IMR-90 (cell line): ENCODE data around the gene NTN4. TPM values are rescaled to one million over a fixed set of nuclear protein-coding genes. Genes with fewer than 3 reads are reported as not detected.

Experiments
- ATAC-seq: fragments of 200-7000 bp; cut with Tn5 transposase; 2 replicates; pipeline ENCODE4 v1.9.1; 2020; ENCODE audit warnings: low read depth, mild to moderate bottlenecking, moderate library complexity
- BruUV-seq: library from RNA; stranded (reverse); fragments of 400-500 nt; replicated peaks from 2 replicates; lab custom pipeline; 2021; lab: Mats Ljungman, UMichigan
- CTCF ChIA-PET: fragments of 300-600 bp; formaldehyde crosslinking; extraction: SDS; loops from one replicate; lab custom pipeline; 2021; ENCODE audit warnings: antibody characterized with exemption; lab: Yijun Ruan, JAX
- POLR2A ChIA-PET: fragments of 300-600 bp; sonication (Branson Sonifier 250); formaldehyde crosslinking; loops from one replicate; lab custom pipeline; 2022; ENCODE audit warnings: antibody characterized with exemption; ENCODE audit not compliant: unreplicated experiment; lab: Charles Lee
- DNase-seq: peaks from one replicate; pipeline ENCODE4 v3.0.0; 2013
- H2AFZ ChIP-seq: replicated peaks from 2 replicates; pipeline ENCODE3; 2013; ENCODE audit warnings: low read length, mild to moderate bottlenecking; ENCODE audit not compliant: poor library complexity
- H2AK5ac ChIP-seq: 2 replicates; pipeline ENCODE4 v1.6.1; 2013; ENCODE audit warnings: low read depth, low read length, inconsistent platforms
- H2AK9ac ChIP-seq: replicated peaks from 2 replicates; pipeline ENCODE3; 2013; ENCODE audit warnings: mild to moderate bottlenecking, low read depth, low read length, moderate library complexity; ENCODE audit not compliant: poor library complexity
- H2BK120ac ChIP-seq: 2 replicates; pipeline ENCODE4 v1.6.1; 2013; ENCODE audit warnings: low read depth, low read length, inconsistent platforms
- H2BK15ac ChIP-seq: 3 replicates; pipeline ENCODE4 v1.6.1; 2013; ENCODE audit warnings: low read depth, low read length, inconsistent platforms
- H2BK20ac ChIP-seq: 2 replicates; pipeline ENCODE4 v1.6.1; 2013; ENCODE audit warnings: low read depth, mild to moderate bottlenecking, inconsistent platforms, low read length, moderate library complexity
- H2BK5ac ChIP-seq: 2 replicates; pipeline ENCODE4 v1.6.1; 2013; ENCODE audit warnings: mild to moderate bottlenecking, low read depth, low read length, inconsistent platforms; ENCODE audit not compliant: poor library complexity, severe bottlenecking
- H3K14ac ChIP-seq: replicated peaks from 2 replicates; pipeline ENCODE4 v1.6.1; 2013; ENCODE audit warnings: low read depth, low read length, inconsistent platforms
- H3K18ac ChIP-seq: 2 replicates; pipeline ENCODE4 v1.6.1; 2013; ENCODE audit warnings: low read depth, low read length, control low read depth
- H3K23ac ChIP-seq: 2 replicates; pipeline ENCODE4 v1.6.1; 2013; ENCODE audit warnings: low read depth, low read length, inconsistent platforms
- H3K27ac ChIP-seq: 2 replicates; pipeline ENCODE4 v1.5.1; 2013; ENCODE audit warnings: mild to moderate bottlenecking, control low read depth, low read length; ENCODE audit not compliant: insufficient read depth
- H3K27me3 ChIP-seq: 2 replicates; pipeline ENCODE4 v1.6.1; 2013; ENCODE audit warnings: low read length; ENCODE audit not compliant: control insufficient read depth, insufficient read depth
- H3K36me3 ChIP-seq: 2 replicates; pipeline ENCODE4 v1.6.1; 2013; ENCODE audit warnings: low read length, mixed read lengths; ENCODE audit not compliant: control insufficient read depth, insufficient read depth
- H3K4ac ChIP-seq: 2 replicates; pipeline ENCODE4 v1.6.1; 2013; ENCODE audit warnings: low read depth, low read length, inconsistent platforms
- H3K4me1 ChIP-seq: 2 replicates; pipeline ENCODE4 v1.6.1; 2013; ENCODE audit warnings: low read length, mixed read lengths; ENCODE audit not compliant: control insufficient read depth, insufficient read depth
- H3K4me2 ChIP-seq: 2 replicates; pipeline ENCODE4 v1.6.1; 2013; ENCODE audit warnings: low read depth, mild to moderate bottlenecking, control low read depth, low read length, moderate library complexity
- H3K4me3 ChIP-seq: 2 replicates; pipeline ENCODE4 v1.5.1; 2013; ENCODE audit warnings: low read depth, mild to moderate bottlenecking, control low read depth, low read length, moderate library complexity; ENCODE audit not compliant: insufficient read depth
- H3K56ac ChIP-seq: 2 replicates; pipeline ENCODE4 v1.6.1; 2013; ENCODE audit warnings: low read length, inconsistent platforms; ENCODE audit not compliant: insufficient read depth; ENCODE audit errors: extremely low read depth
- H3K79me1 ChIP-seq, 2 experiments: 2 replicates each; pipeline ENCODE4 v1.6.1; 2013; ENCODE audit warnings: low read length in 2 of 2, inconsistent platforms in 1 of 2, low read depth in 1 of 2
- H3K9ac ChIP-seq: 2 replicates; pipeline ENCODE4 v1.6.1; 2013; ENCODE audit warnings: low read depth, low read length, control low read depth
- H3K9me1 ChIP-seq: 2 replicates; pipeline ENCODE4 v1.6.1; 2013; ENCODE audit warnings: low read length, inconsistent platforms; ENCODE audit not compliant: insufficient read depth
- H3K9me3 ChIP-seq: 2 replicates; pipeline ENCODE4 v1.6.1; 2013; ENCODE audit warnings: low read length; ENCODE audit not compliant: control insufficient read depth, insufficient read depth
- H4K20me1 ChIP-seq: 2 replicates; pipeline ENCODE4 v1.6.1; 2013; ENCODE audit warnings: low read length, inconsistent platforms; ENCODE audit not compliant: insufficient read depth
- H4K5ac ChIP-seq: 2 replicates; pipeline ENCODE4 v1.6.1; 2013; ENCODE audit warnings: mild to moderate bottlenecking, low read depth, low read length, control low read depth
- H4K8ac ChIP-seq, 2 experiments: 2 replicates each; pipeline ENCODE4 v1.6.1; 2013; ENCODE audit warnings: low read depth in 2 of 2, low read length in 2 of 2, control low read depth in 1 of 2, inconsistent platforms in 1 of 2
- H4K91ac ChIP-seq: 2 replicates; pipeline ENCODE4 v1.6.1; 2013; ENCODE audit warnings: low read depth, low read length, inconsistent platforms; ENCODE audit not compliant: insufficient read depth
- CEBPB ChIP-seq: IDR thresholded peaks from 2 replicates; pipeline ENCODE4 v1.6.1; 2012; ENCODE audit warnings: low read depth, low read length, improper control_type of control experiment
- CHD1 ChIP-seq: IDR thresholded peaks from 2 replicates; pipeline ENCODE4 v1.6.1; 2012; ENCODE audit warnings: low read depth, low read length, improper control_type of control experiment
- FOS ChIP-seq: fragments of 150-350 bp; IDR thresholded peaks from 2 replicates; pipeline ENCODE4 v1.6.1; 2016; ENCODE audit warnings: low read depth, low read length
- MAFK ChIP-seq: IDR thresholded peaks from 2 replicates; pipeline ENCODE4 v1.6.1; 2012; ENCODE audit warnings: low read depth, low read length, improper control_type of control experiment
- MAZ ChIP-seq: IDR thresholded peaks from 2 replicates; pipeline ENCODE4 v1.6.1; 2012; ENCODE audit warnings: low read depth, mild to moderate bottlenecking, low read length, improper control_type of control experiment, moderate library complexity, borderline replicate concordance
- MXI1 ChIP-seq: IDR thresholded peaks from 2 replicates; pipeline ENCODE4 v1.6.1; 2012; ENCODE audit warnings: low read depth, mild to moderate bottlenecking, low read length, moderate library complexity, borderline replicate concordance
- NFE2L2 ChIP-seq: fragments of 150-350 bp; IDR thresholded peaks from 2 replicates; pipeline ENCODE4 v1.6.1; 2016; ENCODE audit warnings: low read depth, mild to moderate bottlenecking, low read length
- POLR2A ChIP-seq: IDR thresholded peaks from 2 replicates; pipeline ENCODE4 v1.6.1; 2012; ENCODE audit warnings: mild to moderate bottlenecking, low read depth, low read length
- RAD21 ChIP-seq: IDR thresholded peaks from 2 replicates; pipeline ENCODE4 v1.6.1; 2012; ENCODE audit warnings: low read length, improper control_type of control experiment
- RCOR1 ChIP-seq: IDR thresholded peaks from 2 replicates; pipeline ENCODE4 v1.6.1; 2012; ENCODE audit warnings: mild to moderate bottlenecking, low read length, improper control_type of control experiment; ENCODE audit not compliant: insufficient replicate concordance
- RFX5 ChIP-seq: IDR thresholded peaks from 2 replicates; pipeline ENCODE4 v1.8.0; 2012; ENCODE audit warnings: low read depth, mild to moderate bottlenecking, low read length, moderate library complexity
- SMC3 ChIP-seq: fragments of 150-350 bp; IDR thresholded peaks from 2 replicates; pipeline ENCODE4 v1.6.1; 2016; ENCODE audit warnings: low read depth, mild to moderate bottlenecking, antibody characterized with exemption, low read length, moderate library complexity
- WGBS, 2 experiments: methylation state at CpG; one replicate each; pipeline versions ENCODE4 v1.1.5 to v1.1.7; 2013; ENCODE audit warnings: missing lambda C conversion rate in 2 of 2; ENCODE audit not compliant: insufficient read length in 1 of 2; ENCODE audit errors: extremely low coverage in 2 of 2; 5-methylcytosine and 5-hydroxymethylcytosine counted together
- dilution Hi-C: fragments of 300-500 bp; cut with HindIII; formaldehyde crosslinking; loops from one replicate; pipeline ENCODE4 v1.14.3; 2018; ENCODE audit warnings: low sequenced_read_pairs; ENCODE audit not compliant: unreplicated experiment
- in situ Hi-C: fragments of 300-500 bp; cut with MboI; formaldehyde crosslinking; loops from 3 replicates; pipeline ENCODE4 v1.14.3; 2019; ENCODE audit warnings: low sequenced_read_pairs, inconsistent platforms, mixed read lengths
- intact Hi-C: fragments of 100-400 bp; cut with micrococcal nuclease; formaldehyde crosslinking; loops from 2 replicates; pipeline ENCODE4 v1.10.0; 2022
- polyA plus RNA-seq, 3 experiments: library from polyadenylated mRNA; depleted of rRNA; stranded (reverse); fragments of >200 nt; gene quantifications; 2 replicates each; pipeline ENCODE4 v1.2.3, GENCODE V29; 2012; ENCODE audit warnings: low replicate concordance in 1 of 3
- total RNA-seq: library from RNA; depleted of rRNA; stranded (reverse); fragments of >200 nt; gene quantifications from 2 replicates; pipeline ENCODE4 v1.2.3, GENCODE V29; 2012
- TF ChIP-seq, protein P1 (sequence below): fragments of 150-350 bp; IDR thresholded peaks from 2 replicates; pipeline ENCODE4 v1.6.1; 2017; ENCODE audit warnings: mild to moderate bottlenecking, antibody characterized with exemption, low read length, low read depth
- TF ChIP-seq, protein P2 (sequence below): conservative IDR thresholded peaks from 2 replicates; pipeline ENCODE4 v1.5.1; 2012; ENCODE audit warnings: mild to moderate bottlenecking, low read depth, low read length, improper control_type of control experiment

Gene NTN4
- total and polyA plus RNA-seq, 2 of the 4 experiments (the other 2 are of a cell fraction), result 54.6 to 56.6 TPM

GRCh38 chr12:95703986-95704385 is 86.6 kb downstream of the NTN4 start:
- no peak overlapping the region for H3K4ac ChIP-seq
- H2BK5ac ChIP-seq, result no peak overlapping the region
- TF ChIP-seq NFE2L2 (no peak), MAFK (no peak), FOS (no peak), POLR2A (no peak), MXI1 (no peak), SMC3 (no peak), RFX5 (no peak), CHD1 (no peak), RCOR1 (no peak), CEBPB (no peak), MAZ (no peak), RAD21 (no peak)
- TF ChIP-seq, protein P1, sequence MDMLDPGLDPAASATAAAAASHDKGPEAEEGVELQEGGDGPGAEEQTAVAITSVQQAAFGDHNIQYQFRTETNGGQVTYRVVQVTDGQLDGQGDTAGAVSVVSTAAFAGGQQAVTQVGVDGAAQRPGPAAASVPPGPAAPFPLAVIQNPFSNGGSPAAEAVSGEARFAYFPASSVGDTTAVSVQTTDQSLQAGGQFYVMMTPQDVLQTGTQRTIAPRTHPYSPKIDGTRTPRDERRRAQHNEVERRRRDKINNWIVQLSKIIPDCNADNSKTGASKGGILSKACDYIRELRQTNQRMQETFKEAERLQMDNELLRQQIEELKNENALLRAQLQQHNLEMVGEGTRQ, result no peak
- TF ChIP-seq, protein P2, sequence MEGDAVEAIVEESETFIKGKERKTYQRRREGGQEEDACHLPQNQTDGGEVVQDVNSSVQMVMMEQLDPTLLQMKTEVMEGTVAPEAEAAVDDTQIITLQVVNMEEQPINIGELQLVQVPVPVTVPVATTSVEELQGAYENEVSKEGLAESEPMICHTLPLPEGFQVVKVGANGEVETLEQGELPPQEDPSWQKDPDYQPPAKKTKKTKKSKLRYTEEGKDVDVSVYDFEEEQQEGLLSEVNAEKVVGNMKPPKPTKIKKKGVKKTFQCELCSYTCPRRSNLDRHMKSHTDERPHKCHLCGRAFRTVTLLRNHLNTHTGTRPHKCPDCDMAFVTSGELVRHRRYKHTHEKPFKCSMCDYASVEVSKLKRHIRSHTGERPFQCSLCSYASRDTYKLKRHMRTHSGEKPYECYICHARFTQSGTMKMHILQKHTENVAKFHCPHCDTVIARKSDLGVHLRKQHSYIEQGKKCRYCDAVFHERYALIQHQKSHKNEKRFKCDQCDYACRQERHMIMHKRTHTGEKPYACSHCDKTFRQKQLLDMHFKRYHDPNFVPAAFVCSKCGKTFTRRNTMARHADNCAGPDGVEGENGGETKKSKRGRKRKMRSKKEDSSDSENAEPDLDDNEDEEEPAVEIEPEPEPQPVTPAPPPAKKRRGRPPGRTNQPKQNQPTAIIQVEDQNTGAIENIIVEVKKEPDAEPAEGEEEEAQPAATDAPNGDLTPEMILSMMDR, result no peak
- H2AK5ac ChIP-seq, result no peak overlapping the region
- no peak overlapping the region for H2AK9ac ChIP-seq
- H3K27me3 ChIP-seq, result no peaks in the 10 kb centered on the region; the same call in 1 of the 2 replicates
- H3K9me3 ChIP-seq, result no peaks in the 10 kb centered on the region
- BruUV-seq, result no TSS peak
- H2BK15ac ChIP-seq, result no peak overlapping the region
- 0 out of 4 replicates have a peak, but pooled peaks cover 0 to 9% of the 10 kb centered on the region in 2 experiments for H3K79me1 ChIP-seq
- H4K20me1 ChIP-seq, result no peaks in the 10 kb centered on the region; the same call in 1 of the 2 replicates
- ATAC-seq, result no peak
- H3K14ac ChIP-seq, result no peak overlapping the region
- no peak overlapping the region for H3K23ac ChIP-seq
- DNase-seq, result no peak
- no peak overlapping the region for H4K8ac ChIP-seq
- H3K27ac ChIP-seq, result no peak overlapping the region
- in situ Hi-C loops, result no loop called here
- no peak overlapping the region for H3K18ac ChIP-seq
- dilution Hi-C loops, result no loop called here
- H3K9ac ChIP-seq, result no peak overlapping the region
- no peak overlapping the region for H2BK120ac ChIP-seq
- no CpG with 5 or more reads among the region's 3 CpGs for WGBS, 2 experiments
- H2AFZ ChIP-seq, result no peak overlapping the region
- H3K4me3 ChIP-seq, result no peak overlapping the region
- POLR2A ChIA-PET, result no interaction called here
- H4K91ac ChIP-seq, result no peak overlapping the region
- H2BK20ac ChIP-seq, result no peak overlapping the region
- no peak overlapping the region for H3K4me2 ChIP-seq
- intact Hi-C loops, result no loop called here
- peaks cover 4% of the 10 kb centered on the region; the same call in 1 of the 2 replicates for H3K4me1 ChIP-seq
- peaks cover 11% of the 10 kb centered on the region for H3K36me3 ChIP-seq
- CTCF ChIA-PET, result no interaction called here
- H3K9me1 ChIP-seq, result 0 out of 2 replicates have a peak, but pooled peaks cover 3% of the 10 kb centered on the region
- no peak overlapping the region for H4K5ac ChIP-seq
- no peak overlapping the region for H3K56ac ChIP-seq
